OCI-LY3 (cell line): Measurements from ENCODE around the gene PRSS36.

Source experiments
- CTCF ChIP-seq: fragments of 200-600, 300-600 bp; sonication (generic); IDR thresholded peaks from 2 replicates; pipeline ENCODE4 v1.5.1; 2014; ENCODE audit warnings: antibody characterized with exemption, low read length, low read depth
- EZH2phosphoT487 ChIP-seq: fragments of 200-600 bp; shearing (Covaris generic); IDR thresholded peaks from 2 replicates; pipeline ENCODE4 v1.6.1; 2018; ENCODE audit warnings: antibody characterized with exemption, mixed run types, low read depth

DNA sequence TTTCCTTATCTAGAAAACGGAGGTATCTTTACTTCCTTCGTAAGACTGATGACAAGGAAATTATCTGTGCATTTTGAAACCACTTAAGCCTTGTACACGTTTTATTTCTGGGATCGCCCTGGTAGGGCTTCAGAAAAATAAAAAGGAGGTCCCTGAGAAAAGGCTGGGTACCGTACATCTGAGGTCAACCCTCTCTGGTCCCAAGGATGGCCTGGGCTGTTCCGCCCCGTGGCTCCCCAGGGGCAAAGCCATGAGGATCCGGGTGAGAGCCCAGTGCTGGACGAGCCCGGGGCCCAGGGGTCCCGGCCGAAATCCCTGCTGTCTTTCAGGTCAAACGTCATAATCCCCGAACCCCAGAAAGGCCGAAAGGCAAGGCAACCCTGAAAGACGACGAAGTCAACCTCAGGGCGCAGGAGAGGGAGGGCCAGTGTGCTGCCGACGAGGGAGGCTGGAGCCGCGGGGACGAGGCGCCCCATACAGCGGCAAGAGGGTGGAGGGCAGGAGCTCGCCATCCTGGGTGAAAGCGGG is 29.4 kb upstream of the PRSS36 start:
- TF ChIP-seq CTCF (no peak), EZH2phosphoT487 (no peak)
